Gastrocnemius medialis (tissue), 4 donors: ENCODE measurements around the gene PCDHA3.
"Not testable (repeated sequence)": the region's sequence is repeated elsewhere in the genome, so short reads cannot be mapped to it uniquely, and the experiment has no call there.

ENCODE experiments used
- POLR2A ChIP-seq, 2 donors: fragments of 450-650 bp; IDR thresholded peaks; one replicate each; pipeline ENCODE4 v1.6.1; 2017; ENCODE audit warnings: antibody characterized with exemption in 2 of 2, mild to moderate bottlenecking in 2 of 2, moderate library complexity in 2 of 2
- TF ChIP-seq, protein P1 (sequence below), 5 experiments: fragments of 450-650 bp in 3 of 5; fragments of 200-600 bp in 2 of 5; sonication (generic) in 2 of 5; IDR thresholded peaks in 4 of 5; conservative IDR thresholded peaks in 1 of 5; 1 replicate in 4 of 5; 2 replicates in 1 of 5; pipeline ENCODE4 v1.5.1; 2016 to 2019; ENCODE audit warnings: antibody characterized with exemption in 5 of 5, mild to moderate bottlenecking in 3 of 5, moderate library complexity in 3 of 5

- TF ChIP-seq POLR2A (IDR thresholded peaks at IDR 0.05) = not testable (repeated sequence)
- TF ChIP-seq, protein P1, sequence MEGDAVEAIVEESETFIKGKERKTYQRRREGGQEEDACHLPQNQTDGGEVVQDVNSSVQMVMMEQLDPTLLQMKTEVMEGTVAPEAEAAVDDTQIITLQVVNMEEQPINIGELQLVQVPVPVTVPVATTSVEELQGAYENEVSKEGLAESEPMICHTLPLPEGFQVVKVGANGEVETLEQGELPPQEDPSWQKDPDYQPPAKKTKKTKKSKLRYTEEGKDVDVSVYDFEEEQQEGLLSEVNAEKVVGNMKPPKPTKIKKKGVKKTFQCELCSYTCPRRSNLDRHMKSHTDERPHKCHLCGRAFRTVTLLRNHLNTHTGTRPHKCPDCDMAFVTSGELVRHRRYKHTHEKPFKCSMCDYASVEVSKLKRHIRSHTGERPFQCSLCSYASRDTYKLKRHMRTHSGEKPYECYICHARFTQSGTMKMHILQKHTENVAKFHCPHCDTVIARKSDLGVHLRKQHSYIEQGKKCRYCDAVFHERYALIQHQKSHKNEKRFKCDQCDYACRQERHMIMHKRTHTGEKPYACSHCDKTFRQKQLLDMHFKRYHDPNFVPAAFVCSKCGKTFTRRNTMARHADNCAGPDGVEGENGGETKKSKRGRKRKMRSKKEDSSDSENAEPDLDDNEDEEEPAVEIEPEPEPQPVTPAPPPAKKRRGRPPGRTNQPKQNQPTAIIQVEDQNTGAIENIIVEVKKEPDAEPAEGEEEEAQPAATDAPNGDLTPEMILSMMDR (IDR thresholded peaks at IDR 0.05 in 4 of 5, conservative IDR thresholded peaks at IDR 0.05 in 1 of 5) = not testable (repeated sequence)
Measured at GRCh38 chr5:140802381-140802780, 1.5 kb downstream of the PCDHA3 start.
